CD4-positive, alpha-beta T cell treated with Interleukin-2 at 100 ng/mL for 4 hours (primary cell): ENCODE data around the gene ZNF318.

ENCODE experiments used
- DNase-seq: peaks from one replicate; pipeline ENCODE4 v3.0.0-alpha.2; 2020; ENCODE audit warnings: low spot score

ZNF318 gene

GRCh38 chr6:43299338-43300293 lies 69.8 kb downstream of the ZNF318 start:
- no peak for DNase-seq

GRCh38 chr6:43298565-43299337 lies 70.7 kb downstream of the ZNF318 start:
- no peak for DNase-seq

- DNase-seq = no peak
Observed at GRCh38 chr6:43297644-43298564, 71.5 kb downstream of the ZNF318 start, which contains the start of gene SLC22A7. TSS of gene SLC22A7 (plus strand) at chr6:43298260. CDS start at chr6:43298359, 99 bp downstream.

GRCh38 chr6:43296780-43297497 lies 72.5 kb downstream of the ZNF318 start:
- DNase-seq = no peak

- DNase-seq = no peak
Observed at GRCh38 chr6:43295456-43295855, 74.0 kb downstream of the ZNF318 start.

- no peak for DNase-seq
Observed at GRCh38 chr6:43294536-43294935, 74.9 kb downstream of the ZNF318 start.

- DNase-seq = no peak
Observed at GRCh38 chr6:43293698-43294097, 75.7 kb downstream of the ZNF318 start.

- DNase-seq = no peak
Observed at GRCh38 chr6:43292763-43293318, 76.6 kb downstream of the ZNF318 start.

GRCh38 chr6:43292341-43292740 lies 77.1 kb downstream of the ZNF318 start:
- no peak for DNase-seq

GRCh38 chr6:43291708-43292107 lies 77.7 kb downstream of the ZNF318 start:
- no peak for DNase-seq

GRCh38 chr6:43290905-43291355 lies 78.5 kb downstream of the ZNF318 start:
- no peak for DNase-seq

GRCh38 chr6:43290339-43290904 lies 79.0 kb downstream of the ZNF318 start:
- no peak for DNase-seq

- no peak for DNase-seq
Observed at GRCh38 chr6:43287717-43288679, 81.4 kb downstream of the ZNF318 start.

- no peak for DNase-seq
Observed at GRCh38 chr6:43286980-43287716, 82.3 kb downstream of the ZNF318 start.

GRCh38 chr6:43286456-43286979 lies 82.9 kb downstream of the ZNF318 start:
- no peak for DNase-seq
